ENCODE measurements around the gene SLC25A34. TPM values are rescaled to one million over a fixed set of nuclear protein-coding genes. Genes with fewer than 3 reads are reported as not detected.

Gene SLC25A34
- 1.3 and 2.8 TPM in 2 replicates for total RNA-seq
- long read RNA-seq, result 0 reads

DNA sequence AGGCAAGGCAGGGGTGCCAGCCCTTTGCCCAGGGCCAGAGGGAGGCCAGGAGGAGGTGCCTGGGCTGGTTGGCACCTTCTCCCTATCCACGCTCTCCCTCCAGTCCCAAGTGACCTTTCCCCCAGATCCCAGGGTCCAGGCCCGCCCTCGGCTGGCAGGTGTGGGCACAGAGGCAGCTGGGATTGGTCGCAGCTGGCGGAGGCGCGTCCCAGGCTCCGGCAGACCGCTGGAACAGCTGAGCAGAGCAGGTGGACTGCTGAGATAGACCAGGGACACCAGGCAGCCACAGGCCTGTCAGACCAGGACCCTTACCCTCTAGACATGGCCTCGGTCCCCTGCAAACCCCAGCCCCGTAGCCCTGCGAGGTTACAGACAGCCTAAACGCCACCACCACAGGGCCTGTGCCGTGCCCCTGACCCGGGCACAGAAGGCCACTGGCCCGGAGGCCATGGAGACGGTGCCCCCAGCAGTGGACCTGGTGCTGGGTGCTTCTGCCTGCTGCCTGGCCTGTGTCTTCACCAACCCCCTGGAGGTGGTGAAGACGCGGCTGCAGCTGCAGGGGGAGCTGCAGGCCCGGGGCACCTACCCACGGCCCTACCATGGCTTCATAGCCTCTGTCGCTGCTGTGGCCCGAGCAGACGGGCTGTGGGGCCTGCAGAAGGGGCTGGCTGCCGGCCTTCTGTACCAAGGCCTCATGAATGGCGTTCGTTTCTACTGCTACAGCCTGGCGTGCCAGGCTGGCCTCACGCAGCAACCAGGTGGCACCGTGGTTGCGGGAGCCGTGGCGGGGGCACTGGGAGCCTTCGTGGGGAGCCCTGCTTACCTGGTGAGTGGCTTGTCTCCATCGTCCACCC is at the start of gene SLC25A34:
SLC25A34 (plus strand) TSS at position 221 of the 854 bp plus-strand sequence; CDS start at position 449, 228 bp downstream.
- DNase-seq (ENCODE audit: extremely low spot score, unreplicated experiment), result no peak
- H3K27me3 Mint-ChIP-seq (ENCODE audit: unreplicated experiment), result no peaks in the 10 kb centered on the region
- no peak within 1 kb of the TSS for H3K27ac Mint-ChIP-seq (ENCODE audit: unreplicated experiment)
- H3K9me3 Mint-ChIP-seq (ENCODE audit: unreplicated experiment), result no peaks in the 10 kb centered on the region
- TF ChIP-seq, protein P1, sequence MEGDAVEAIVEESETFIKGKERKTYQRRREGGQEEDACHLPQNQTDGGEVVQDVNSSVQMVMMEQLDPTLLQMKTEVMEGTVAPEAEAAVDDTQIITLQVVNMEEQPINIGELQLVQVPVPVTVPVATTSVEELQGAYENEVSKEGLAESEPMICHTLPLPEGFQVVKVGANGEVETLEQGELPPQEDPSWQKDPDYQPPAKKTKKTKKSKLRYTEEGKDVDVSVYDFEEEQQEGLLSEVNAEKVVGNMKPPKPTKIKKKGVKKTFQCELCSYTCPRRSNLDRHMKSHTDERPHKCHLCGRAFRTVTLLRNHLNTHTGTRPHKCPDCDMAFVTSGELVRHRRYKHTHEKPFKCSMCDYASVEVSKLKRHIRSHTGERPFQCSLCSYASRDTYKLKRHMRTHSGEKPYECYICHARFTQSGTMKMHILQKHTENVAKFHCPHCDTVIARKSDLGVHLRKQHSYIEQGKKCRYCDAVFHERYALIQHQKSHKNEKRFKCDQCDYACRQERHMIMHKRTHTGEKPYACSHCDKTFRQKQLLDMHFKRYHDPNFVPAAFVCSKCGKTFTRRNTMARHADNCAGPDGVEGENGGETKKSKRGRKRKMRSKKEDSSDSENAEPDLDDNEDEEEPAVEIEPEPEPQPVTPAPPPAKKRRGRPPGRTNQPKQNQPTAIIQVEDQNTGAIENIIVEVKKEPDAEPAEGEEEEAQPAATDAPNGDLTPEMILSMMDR (IDR thresholded peaks at IDR 0.05), result no peak
- H3K4me1 Mint-ChIP-seq (ENCODE audit: unreplicated experiment), result peaks cover 5% of the 10 kb centered on the region
- H3K36me3 Mint-ChIP-seq (ENCODE audit: unreplicated experiment), result peaks cover 5% of the 10 kb centered on the region
- H3K4me3 Mint-ChIP-seq (ENCODE audit: unreplicated experiment), result no peak within 1 kb of the TSS

DNA sequence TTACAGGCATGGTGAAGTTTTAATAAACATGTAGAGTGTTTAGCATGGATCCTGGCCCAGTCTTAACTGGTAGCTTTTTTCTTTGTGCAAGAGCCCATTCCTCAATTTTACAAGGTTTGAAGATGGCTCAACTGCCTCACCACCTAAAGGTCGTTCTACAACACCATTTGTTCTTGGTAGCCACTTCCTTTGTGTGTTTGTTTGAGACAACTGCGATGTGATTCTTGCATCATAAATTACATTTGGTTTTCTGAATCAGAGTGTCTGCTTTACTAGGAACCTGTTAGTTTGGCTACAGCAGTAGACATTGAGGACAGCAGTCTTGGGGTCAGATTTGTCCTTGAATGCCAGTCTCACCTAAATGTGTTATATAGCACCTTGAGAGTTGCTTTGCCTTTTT is 48.6 kb upstream of the SLC25A34 start:
- Mint-ChIP-seq H3K27me3 (ENCODE audit: unreplicated experiment) (no peaks in the 10 kb centered on the region), H3K4me3 (ENCODE audit: unreplicated experiment) (no peak overlapping the region), H3K9me3 (ENCODE audit: unreplicated experiment) (no peaks in the 10 kb centered on the region), H3K4me1 (ENCODE audit: unreplicated experiment) (peaks cover 41% of the 10 kb centered on the region), H3K27ac (ENCODE audit: unreplicated experiment) (no peak overlapping the region), H3K36me3 (ENCODE audit: unreplicated experiment) (peaks cover 5% of the 10 kb centered on the region)
- DNase-seq (ENCODE audit: extremely low spot score, unreplicated experiment), result no peak
- TF ChIP-seq, protein P1 (IDR thresholded peaks at IDR 0.05), result no peak

DNA sequence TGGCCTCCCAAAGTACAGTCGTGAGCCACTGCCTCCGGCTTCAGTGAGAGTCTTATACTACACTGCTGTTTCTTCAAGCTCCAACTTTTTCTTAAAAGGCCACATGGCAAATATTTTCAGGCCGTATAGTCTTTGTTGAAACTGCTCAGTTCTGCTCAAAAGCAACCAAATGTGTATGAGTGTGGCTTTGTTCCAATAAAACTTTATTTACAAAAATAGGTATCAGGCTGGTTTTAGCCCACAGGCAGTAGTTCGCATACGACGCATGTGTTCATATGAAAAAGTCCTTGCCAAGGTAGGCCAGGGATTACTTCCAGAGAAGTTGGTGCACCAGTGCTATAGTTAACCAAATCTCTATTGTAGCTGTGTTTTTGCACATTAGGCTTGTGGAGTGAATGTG is 45.7 kb upstream of the SLC25A34 start:
- no peak for DNase-seq (ENCODE audit: extremely low spot score, unreplicated experiment)
- TF ChIP-seq, protein P1 (IDR thresholded peaks at IDR 0.05), result no peak
- Mint-ChIP-seq H3K27me3 (ENCODE audit: unreplicated experiment) (no peaks in the 10 kb centered on the region), H3K36me3 (ENCODE audit: unreplicated experiment) (peaks cover 5% of the 10 kb centered on the region), H3K4me3 (ENCODE audit: unreplicated experiment) (no peak overlapping the region), H3K27ac (ENCODE audit: unreplicated experiment) (no peak overlapping the region), H3K4me1 (ENCODE audit: unreplicated experiment) (peaks cover 31% of the 10 kb centered on the region), H3K9me3 (ENCODE audit: unreplicated experiment) (no peaks in the 10 kb centered on the region)

DNA sequence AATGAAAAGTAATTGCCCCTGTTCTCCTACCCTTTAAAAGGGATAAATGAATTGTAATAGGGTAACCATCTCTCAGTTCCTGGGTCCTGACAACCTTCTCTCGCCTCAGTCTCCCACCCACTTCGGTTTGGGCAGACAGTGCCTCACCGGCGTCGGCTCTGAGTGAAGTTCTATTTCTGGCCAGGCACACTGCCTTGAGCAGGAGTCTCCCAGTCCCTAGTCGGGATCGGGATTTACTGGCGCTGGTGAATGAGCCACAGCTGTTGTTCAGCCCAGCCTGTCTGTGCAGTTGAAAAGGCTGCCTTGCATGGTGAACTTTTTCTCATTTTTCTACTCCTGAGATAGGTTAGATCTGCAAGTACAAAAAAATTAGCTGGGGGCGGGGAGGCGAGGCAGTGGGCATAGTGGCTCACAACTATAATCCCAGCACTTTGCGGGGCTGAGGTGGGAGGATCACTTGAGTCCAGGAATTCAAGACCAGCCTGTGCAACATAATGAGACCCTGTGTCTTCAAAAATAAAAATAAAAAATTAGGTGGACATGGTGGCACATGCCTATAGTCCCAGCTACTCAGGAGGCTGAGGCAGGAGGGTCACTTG is 44.5 kb upstream of the SLC25A34 start:
- Mint-ChIP-seq H3K4me1 (ENCODE audit: unreplicated experiment) (peaks cover 22% of the 10 kb centered on the region), H3K27ac (ENCODE audit: unreplicated experiment) (no peak overlapping the region), H3K27me3 (ENCODE audit: unreplicated experiment) (no peaks in the 10 kb centered on the region), H3K4me3 (ENCODE audit: unreplicated experiment) (no peak overlapping the region), H3K9me3 (ENCODE audit: unreplicated experiment) (no peaks in the 10 kb centered on the region), H3K36me3 (ENCODE audit: unreplicated experiment) (peaks cover 5% of the 10 kb centered on the region)
- TF ChIP-seq, protein P1 (IDR thresholded peaks at IDR 0.05), result no peak
- DNase-seq (ENCODE audit: extremely low spot score, unreplicated experiment), result no peak

DNA sequence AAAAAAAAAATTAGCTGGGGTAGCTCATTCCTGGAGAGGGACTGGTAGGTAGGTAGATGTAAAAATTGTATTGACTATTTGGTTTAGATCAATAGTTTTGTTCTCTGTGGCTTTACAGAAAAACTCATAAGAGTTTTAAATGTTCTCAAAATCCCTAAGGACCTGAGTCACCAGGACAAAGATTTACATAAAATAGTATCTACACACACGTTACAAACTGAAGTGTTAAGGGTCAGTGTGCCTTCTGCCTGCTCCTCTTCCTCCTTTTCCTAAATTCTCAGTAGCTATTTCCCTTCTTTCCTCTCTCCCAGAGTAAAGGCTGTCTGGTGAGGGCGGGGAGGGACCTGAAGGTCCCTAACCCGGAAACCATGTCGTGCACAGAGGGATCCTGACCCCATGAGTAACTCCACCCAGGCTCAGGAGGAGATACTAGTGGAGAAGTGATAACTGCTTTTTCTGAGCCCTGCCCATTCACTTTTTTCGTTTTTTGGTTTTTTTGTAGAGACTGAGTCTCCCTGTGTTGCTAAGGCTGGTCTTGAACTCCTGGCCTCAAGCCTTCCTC is 43.9 kb upstream of the SLC25A34 start:
- Mint-ChIP-seq H3K9me3 (ENCODE audit: unreplicated experiment) (no peaks in the 10 kb centered on the region), H3K27me3 (ENCODE audit: unreplicated experiment) (no peaks in the 10 kb centered on the region), H3K4me3 (ENCODE audit: unreplicated experiment) (no peak overlapping the region), H3K4me1 (ENCODE audit: unreplicated experiment) (peaks cover 22% of the 10 kb centered on the region), H3K36me3 (ENCODE audit: unreplicated experiment) (peaks cover 5% of the 10 kb centered on the region), H3K27ac (ENCODE audit: unreplicated experiment) (peak overlapping the region; percentile 48)
- DNase-seq (ENCODE audit: extremely low spot score, unreplicated experiment), result no peak
- TF ChIP-seq, protein P1 (IDR thresholded peaks at IDR 0.05), result no peak
